K562 (cell line): ENCODE data around the gene FZD8. TPM values are rescaled to one million over a fixed set of nuclear protein-coding genes. Genes with fewer than 3 reads are reported as not detected.

Experiments used
- CBX2 ChIP-seq: fragments of 200-600 bp; sonication (generic); IDR thresholded peaks from one replicate; pipeline ENCODE4 v1.6.1; 2012; ENCODE audit warnings: mild to moderate bottlenecking, low read length, inconsistent platforms; ENCODE audit not compliant: insufficient read depth, poor library complexity, severe bottlenecking
- CBX3 ChIP-seq, 2 experiments: IDR thresholded peaks; 1 replicate in 1 of 2; 2 replicates in 1 of 2; pipeline ENCODE4 v1.6.1; 2012; ENCODE audit warnings: inconsistent platforms in 2 of 2, low read length in 2 of 2, borderline replicate concordance in 1 of 2, control low read depth in 1 of 2
- ELF2 ChIP-seq: fragments of 250-450 bp; sonication (Bioruptor Pico); IDR thresholded peaks from 2 replicates; pipeline ENCODE4 v1.5.0; 2021; ENCODE audit warnings: mild to moderate bottlenecking
- ETV1 ChIP-seq: fragments of 450-650 bp; conservative IDR thresholded peaks from 2 replicates; pipeline ENCODE4 v1.6.1; 2016; ENCODE audit warnings: missing genetic modification characterization, control low read depth, low read depth, missing compliant biosample characterization
- HDAC1 ChIP-seq, 2 experiments: fragments of 450-650 bp; IDR thresholded peaks; 2 replicates each; pipeline ENCODE4 v1.6.1; 2016 to 2017; ENCODE audit warnings: inconsistent platforms in 1 of 2, mild to moderate bottlenecking in 1 of 2, moderate library complexity in 1 of 2
- HDGF ChIP-seq: fragments of 450-650 bp; IDR thresholded peaks from 2 replicates; pipeline ENCODE4 v1.6.1; 2016
- KDM1A ChIP-seq, 2 experiments: fragments of 450-650 bp; IDR thresholded peaks; 2 replicates each; pipeline ENCODE4 v1.6.1; 2016; ENCODE audit warnings: mild to moderate bottlenecking in 2 of 2
- MCM2 ChIP-seq: fragments of 450-650 bp; IDR thresholded peaks from 2 replicates; pipeline ENCODE4 v1.6.1; 2017; ENCODE audit warnings: low read depth, mild to moderate bottlenecking
- MYC ChIP-seq, 2 experiments: fragments of 250-450 bp in 1 of 2; sonication (Bioruptor Pico) in 1 of 2; IDR thresholded peaks; 2 replicates each; pipeline versions ENCODE4 v1.5.1 to v1.6.1; 2012 to 2021; ENCODE audit warnings: low read depth in 2 of 2, borderline replicate concordance in 1 of 2, improper control_type of control experiment in 1 of 2, low read length in 1 of 2, mild to moderate bottlenecking in 1 of 2, moderate library complexity in 1 of 2
- PHF21A ChIP-seq: fragments of 450-650 bp; IDR thresholded peaks from 2 replicates; pipeline ENCODE4 v1.6.1; 2017; ENCODE audit warnings: low read depth, borderline replicate concordance
- POLR2AphosphoS2 ChIP-seq: IDR thresholded peaks from 2 replicates; pipeline ENCODE4 v1.6.1; 2012; ENCODE audit warnings: low read length, improper control_type of control experiment
- PREB ChIP-seq: sonication (generic); formaldehyde crosslinking; IDR thresholded peaks from 2 replicates; pipeline ENCODE4 v1.8.1; 2023; ENCODE audit warnings: mild to moderate bottlenecking, missing genetic modification reagents
- RAD51 ChIP-seq: fragments of 450-650 bp; IDR thresholded peaks from 2 replicates; pipeline ENCODE4 v1.7.1; 2016; ENCODE audit warnings: low read depth, mild to moderate bottlenecking, borderline replicate concordance
- RB1 ChIP-seq: fragments of 450-650 bp; IDR thresholded peaks from 2 replicates; pipeline ENCODE4 v1.6.1; 2017; ENCODE audit warnings: low read depth, mild to moderate bottlenecking
- SIRT6 ChIP-seq: IDR thresholded peaks from one replicate; pipeline ENCODE4 v1.6.1; 2012; ENCODE audit warnings: low read depth, mild to moderate bottlenecking, control low read depth, inconsistent platforms, low read length, moderate library complexity
- SMC3 ChIP-seq: conservative IDR thresholded peaks from 2 replicates; pipeline ENCODE4 v1.6.1; 2011; ENCODE audit warnings: low read depth, low read length, improper control_type of control experiment; ENCODE audit not compliant: insufficient read depth
- SPI1 ChIP-seq: IDR thresholded peaks from 2 replicates; pipeline ENCODE4 v1.6.1; 2011; ENCODE audit warnings: low read depth, low read length, control low read depth, borderline replicate concordance
- ZBTB17 ChIP-seq: fragments of 450-650 bp; formaldehyde crosslinking; IDR thresholded peaks from 2 replicates; pipeline ENCODE4 v1.4.0; 2020; ENCODE audit warnings: mild to moderate bottlenecking
- ZNF24 ChIP-seq: fragments of 450-650 bp; IDR thresholded peaks from 2 replicates; pipeline ENCODE4 v1.6.1; 2016
- ZNF695 ChIP-seq: fragments of 450-650 bp; formaldehyde crosslinking; IDR thresholded peaks from 2 replicates; pipeline ENCODE4 v1.4.0; 2020; ENCODE audit warnings: mild to moderate bottlenecking, moderate library complexity
- ZSCAN29 ChIP-seq: fragments of 450-650 bp; IDR thresholded peaks from 2 replicates; pipeline ENCODE4 v1.6.1; 2017
- polyA plus RNA-seq, 8 experiments: library from polyadenylated mRNA; depleted of rRNA in 4 of 8; stranded (reverse) in 5 of 8; unstranded in 3 of 8; fragments of >200 nt; fragmentation: Nextera tagmentation in 2 of 8; fragmentation: Illumina TruSeq in 1 of 8; extraction: Ambion mirVana in 2 of 8; extraction: Trizol in 1 of 8; gene quantifications; 2 replicates each; pipeline versions ENCODE4 v1.2.1 to v1.2.3, GENCODE V29; 2011 to 2014; ENCODE audit warnings: inconsistent platforms in 1 of 8, missing spikeins in 1 of 8
- total RNA-seq, 7 experiments: library from RNA; depleted of rRNA in 6 of 7; stranded (reverse); fragments of >200 nt in 6 of 7; fragmentation: Illumina TruSeq in 2 of 7; extraction: Trizol in 2 of 7; gene quantifications; 2 replicates each; pipeline versions ENCODE4 v1.2.1 to v1.2.3, GENCODE V29; 2011 to 2021; ENCODE audit warnings: low replicate concordance in 1 of 7
- TF ChIP-seq, protein P1 (sequence below): IDR thresholded peaks from 2 replicates; pipeline ENCODE4 v1.6.1; 2012; ENCODE audit warnings: low read depth, low read length, improper control_type of control experiment, borderline replicate concordance
- TF ChIP-seq, protein P2 (sequence below): fragments of 450-650 bp; IDR thresholded peaks from 2 replicates; pipeline ENCODE4 v1.6.1; 2016; ENCODE audit warnings: mild to moderate bottlenecking

Gene FZD8
- total and polyA plus RNA-seq, 9 of the 15 experiments (the other 6 are each of a cell fraction or from before 2014, with no cell fraction given), result 0.03 to 1.2 (median 0.16) TPM; not detected in 1

DNA sequence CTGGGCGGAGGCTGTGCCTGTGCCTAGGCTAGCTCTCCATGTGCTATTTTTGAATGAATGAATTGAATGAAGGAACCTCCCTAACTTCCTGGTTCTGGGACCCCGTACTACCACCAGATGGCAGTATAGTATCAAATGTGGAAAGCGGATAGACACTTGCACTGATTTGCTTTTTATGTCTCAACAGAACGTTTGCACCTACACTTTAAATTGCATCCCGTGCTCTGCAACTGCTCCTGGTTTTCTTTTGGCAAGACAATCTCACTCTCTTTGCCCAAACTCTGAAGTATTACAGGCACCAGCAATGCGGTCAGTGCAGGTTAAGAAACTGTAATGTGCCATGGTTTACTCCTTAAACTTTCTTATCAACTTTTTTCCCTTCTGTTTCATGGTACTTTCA lies 6.5 kb downstream of the FZD8 start (continued):
- no peak for TF ChIP-seq SIRT6
- TF ChIP-seq ELF2, result peak; percentile 61; the same call in 1 of the 2 replicates
- TF ChIP-seq, protein P1, sequence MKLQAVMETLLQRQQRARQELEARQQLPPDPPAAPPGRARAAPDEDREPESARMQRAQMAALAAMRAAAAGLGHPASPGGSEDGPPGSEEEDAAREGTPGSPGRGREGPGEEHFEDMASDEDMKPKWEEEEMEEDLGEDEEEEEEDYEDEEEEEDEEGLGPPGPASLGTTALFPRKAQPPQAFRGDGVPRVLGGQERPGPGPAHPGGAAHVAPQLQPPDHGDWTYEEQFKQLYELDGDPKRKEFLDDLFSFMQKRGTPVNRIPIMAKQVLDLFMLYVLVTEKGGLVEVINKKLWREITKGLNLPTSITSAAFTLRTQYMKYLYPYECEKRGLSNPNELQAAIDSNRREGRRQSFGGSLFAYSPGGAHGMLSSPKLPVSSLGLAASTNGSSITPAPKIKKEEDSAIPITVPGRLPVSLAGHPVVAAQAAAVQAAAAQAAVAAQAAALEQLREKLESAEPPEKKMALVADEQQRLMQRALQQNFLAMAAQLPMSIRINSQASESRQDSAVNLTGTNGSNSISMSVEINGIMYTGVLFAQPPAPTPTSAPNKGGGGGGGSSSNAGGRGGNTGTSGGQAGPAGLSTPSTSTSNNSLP, result 0 out of 2 replicates have a peak, but pooled peaks have one; percentile 17
- TF ChIP-seq ETV1 (tag), result peak; percentile 40; the same call in 1 of the 2 replicates
- no peak for TF ChIP-seq ZBTB17 (CRISPR knock-in tag)
- TF ChIP-seq CBX3 (IDR thresholded peaks at IDR 0.05; ENCODE audit: borderline replicate concordance in 1 of 2, low read length in 2 of 2), result 0 out of 3 replicates have a peak, but pooled peaks of 1 of the 2 experiments have one; percentile 32
- TF ChIP-seq MCM2, result no peak
- no peak for TF ChIP-seq ZSCAN29
- 0 out of 2 replicates have a peak, but pooled peaks have one; percentile 15 for TF ChIP-seq RB1
- peak; percentile 85 for TF ChIP-seq SMC3
- TF ChIP-seq POLR2AphosphoS2, result no peak
- 0 out of 2 replicates have a peak, but pooled peaks have one; percentile 1 for TF ChIP-seq SPI1
- no peak for TF ChIP-seq CBX2
- 0 out of 4 replicates have a peak, but pooled peaks of 1 of the 2 experiments have one; percentile 11 for TF ChIP-seq HDAC1 (IDR thresholded peaks at IDR 0.05)
- TF ChIP-seq RAD51, result no peak
- TF ChIP-seq ZNF695, result no peak
- TF ChIP-seq PHF21A, result peak; percentile 92
- no peak for TF ChIP-seq HDGF
- peak; percentile 67 to 77 for TF ChIP-seq KDM1A (IDR thresholded peaks at IDR 0.05)
- TF ChIP-seq MYC (IDR thresholded peaks at IDR 0.05; ENCODE audit: low read depth, low read length), result peak; percentile 37; the same call in 1 of the 2 replicates
- no peak for TF ChIP-seq MYC (CRISPR knock-in tag; IDR thresholded peaks at IDR 0.05; ENCODE audit: borderline replicate concordance, low read depth)
- peak; percentile 100 for TF ChIP-seq ZNF24
- TF ChIP-seq, protein P2, sequence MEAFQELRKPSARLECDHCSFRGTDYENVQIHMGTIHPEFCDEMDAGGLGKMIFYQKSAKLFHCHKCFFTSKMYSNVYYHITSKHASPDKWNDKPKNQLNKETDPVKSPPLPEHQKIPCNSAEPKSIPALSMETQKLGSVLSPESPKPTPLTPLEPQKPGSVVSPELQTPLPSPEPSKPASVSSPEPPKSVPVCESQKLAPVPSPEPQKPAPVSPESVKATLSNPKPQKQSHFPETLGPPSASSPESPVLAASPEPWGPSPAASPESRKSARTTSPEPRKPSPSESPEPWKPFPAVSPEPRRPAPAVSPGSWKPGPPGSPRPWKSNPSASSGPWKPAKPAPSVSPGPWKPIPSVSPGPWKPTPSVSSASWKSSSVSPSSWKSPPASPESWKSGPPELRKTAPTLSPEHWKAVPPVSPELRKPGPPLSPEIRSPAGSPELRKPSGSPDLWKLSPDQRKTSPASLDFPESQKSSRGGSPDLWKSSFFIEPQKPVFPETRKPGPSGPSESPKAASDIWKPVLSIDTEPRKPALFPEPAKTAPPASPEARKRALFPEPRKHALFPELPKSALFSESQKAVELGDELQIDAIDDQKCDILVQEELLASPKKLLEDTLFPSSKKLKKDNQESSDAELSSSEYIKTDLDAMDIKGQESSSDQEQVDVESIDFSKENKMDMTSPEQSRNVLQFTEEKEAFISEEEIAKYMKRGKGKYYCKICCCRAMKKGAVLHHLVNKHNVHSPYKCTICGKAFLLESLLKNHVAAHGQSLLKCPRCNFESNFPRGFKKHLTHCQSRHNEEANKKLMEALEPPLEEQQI, result no peak
- TF ChIP-seq PREB (CRISPR knock-in tag), result no peak
